Lower leg skin (tissue), 4 donors: ENCODE data around the gene FRMD1. TPM values are rescaled to one million over a fixed set of nuclear protein-coding genes. Genes with fewer than 3 reads are reported as not detected.

Experiments
- DNase-seq, 2 donors: peaks; one replicate each; pipeline ENCODE4 v3.0.0-alpha.2; 2019; ENCODE audit warnings: low spot score in 2 of 2
- H3K4me3 ChIP-seq: fragments of 200-600 bp; sonication (generic); 2 replicates; pipeline ENCODE4 v1.5.1; 2017; ENCODE audit warnings: mild to moderate bottlenecking, low read depth; ENCODE audit not compliant: poor library complexity, severe bottlenecking
- CTCF ChIP-seq, 3 donors: fragments of 450-650 bp; IDR thresholded peaks; one replicate each; pipeline ENCODE4 v1.5.1; 2016; ENCODE audit warnings: antibody characterized with exemption in 3 of 3, mild to moderate bottlenecking in 3 of 3, moderate library complexity in 2 of 3
- POLR2A ChIP-seq, 2 donors: fragments of 450-650 bp; IDR thresholded peaks; one replicate each; pipeline ENCODE4 v1.6.1; 2016 to 2017; ENCODE audit warnings: antibody characterized with exemption in 2 of 2, mild to moderate bottlenecking in 1 of 2, moderate library complexity in 1 of 2
- WGBS, 2 donors: methylation state at CpG; one replicate each; pipeline ENCODE4 v1.1.5; 2018; 5-methylcytosine and 5-hydroxymethylcytosine counted together
- intact Hi-C: fragments of 100-400 bp; cut with DNase I; formaldehyde crosslinking; loops from one replicate; pipeline ENCODE4 v1.15.0; 2023; ENCODE audit warnings: low total_unique reads
- total RNA-seq, 4 donors: library from RNA; depleted of rRNA; stranded (reverse); fragments of >200 nt; gene quantifications; one replicate each; pipeline ENCODE4 v1.1.0, GENCODE V29; 2016

Gene FRMD1
- total RNA-seq, 4 donors from 2014 or later: 0.32 to 1.2 (median 0.72) TPM

- TF ChIP-seq CTCF (IDR thresholded peaks at IDR 0.05) (no peak), POLR2A (IDR thresholded peaks at IDR 0.05) (no peak)
- no peak overlapping the region for H3K4me3 ChIP-seq
- intact Hi-C loops: no loop called here
- no peak for DNase-seq
- 91 to 96% methylated on average over 10 to 11 of the region's 11 CpGs for WGBS, 2 donors
These were observed 14.7 kb downstream of the FRMD1 start for GRCh38 chr6:168064226-168064807.

GRCh38 chr6:168063431-168063830 lies 15.6 kb downstream of the FRMD1 start:
- intact Hi-C loops: no loop called here

GRCh38 chr6:168062346-168063289 lies 16.4 kb downstream of the FRMD1 start:
- DNase-seq: no peak
- 85 to 87% methylated on average over 26 to 30 of the region's 31 CpGs for WGBS, 2 donors
- no peak overlapping the region for H3K4me3 ChIP-seq
- TF ChIP-seq CTCF (IDR thresholded peaks at IDR 0.05) (no peak), POLR2A (IDR thresholded peaks at IDR 0.05) (no peak)
- intact Hi-C loops: no loop called here

More at GRCh38 chr6:168063431-168063830, 15.6 kb downstream of the FRMD1 start:
- DNase-seq: no peak
- no peak overlapping the region for H3K4me3 ChIP-seq
- WGBS, 2 donors: 92% methylated on average over 11 to 12 of the region's 13 CpGs
- TF ChIP-seq CTCF (IDR thresholded peaks at IDR 0.05) (no peak), POLR2A (IDR thresholded peaks at IDR 0.05) (no peak)

GRCh38 chr6:168061269-168062210 lies 17.5 kb downstream of the FRMD1 start:
- no peak overlapping the region for H3K4me3 ChIP-seq
- intact Hi-C loops: no loop called here
- no peak for DNase-seq
- 92 to 93% methylated on average over 22 to 29 of the region's 29 CpGs for WGBS, 2 donors
- TF ChIP-seq CTCF (IDR thresholded peaks at IDR 0.05) (no peak), POLR2A (IDR thresholded peaks at IDR 0.05) (no peak)

- intact Hi-C loops: no loop called here
- no peak for DNase-seq
These were observed 18.5 kb downstream of the FRMD1 start for GRCh38 chr6:168060521-168060931.

More at GRCh38 chr6:168060521-168060931, 18.5 kb downstream of the FRMD1 start:
- TF ChIP-seq CTCF (IDR thresholded peaks at IDR 0.05) (no peak), POLR2A (IDR thresholded peaks at IDR 0.05) (no peak)
- 64 to 72% methylated on average over 11 of the region's 12 CpGs for WGBS, 2 donors
- H3K4me3 ChIP-seq: no peak overlapping the region
